SH-SY5Y (cell line): ENCODE data around the gene GFPT2.

Experiments
- GATA2 ChIP-seq: IDR thresholded peaks from 2 replicates; pipeline ENCODE4 v1.6.1; 2011; ENCODE audit warnings: mild to moderate bottlenecking, low read depth, low read length
- GATA3 ChIP-seq: IDR thresholded peaks from 2 replicates; pipeline ENCODE4 v1.6.1; 2011; ENCODE audit warnings: low read depth, mild to moderate bottlenecking, low read length, moderate library complexity

Gene GFPT2

GRCh38 chr5:180382926-180383325, 29.8 kb upstream of the GFPT2 start:
- TF ChIP-seq GATA3, result no peak
- no peak for TF ChIP-seq GATA2

- no peak for TF ChIP-seq GATA2
- TF ChIP-seq GATA3, result no peak
Measured at GRCh38 chr5:180381851-180382480, 28.8 kb upstream of the GFPT2 start.

GRCh38 chr5:180381428-180381827, 28.3 kb upstream of the GFPT2 start:
- no peak for TF ChIP-seq GATA2
- no peak for TF ChIP-seq GATA3

GRCh38 chr5:180380856-180381255, 27.7 kb upstream of the GFPT2 start:
- TF ChIP-seq GATA2 (no peak), GATA3 (no peak)

GRCh38 chr5:180380441-180380840, 27.3 kb upstream of the GFPT2 start:
- TF ChIP-seq GATA3, result no peak
- no peak for TF ChIP-seq GATA2

GRCh38 chr5:180379355-180380070, 26.4 kb upstream of the GFPT2 start:
- no peak for TF ChIP-seq GATA2
- TF ChIP-seq GATA3, result no peak

GRCh38 chr5:180378438-180379344, 25.6 kb upstream of the GFPT2 start:
- TF ChIP-seq GATA2 (no peak), GATA3 (no peak)

GRCh38 chr5:180377556-180378197, 24.5 kb upstream of the GFPT2 start:
- TF ChIP-seq GATA2, result no peak
- no peak for TF ChIP-seq GATA3

GRCh38 chr5:180376511-180376910, 23.4 kb upstream of the GFPT2 start:
- TF ChIP-seq GATA3, result no peak
- peak; percentile 61 for TF ChIP-seq GATA2

GRCh38 chr5:180375955-180376354, 22.8 kb upstream of the GFPT2 start:
- TF ChIP-seq GATA3 (no peak), GATA2 (no peak)

- TF ChIP-seq GATA2 (no peak), GATA3 (no peak)
Measured at GRCh38 chr5:180375291-180375690, 22.2 kb upstream of the GFPT2 start.

- no peak for TF ChIP-seq GATA2
- no peak for TF ChIP-seq GATA3
Measured at GRCh38 chr5:180373870-180374269, 20.7 kb upstream of the GFPT2 start.

GRCh38 chr5:180373454-180373853, 20.3 kb upstream of the GFPT2 start:
- no peak for TF ChIP-seq GATA3
- no peak for TF ChIP-seq GATA2

- no peak for TF ChIP-seq GATA2
- no peak for TF ChIP-seq GATA3
Measured at GRCh38 chr5:180371949-180372348, 18.8 kb upstream of the GFPT2 start.
